ENCODE data around the gene TPCN2. TPM values are rescaled to one million over a fixed set of nuclear protein-coding genes. Genes with fewer than 3 reads are reported as not detected.

TPCN2 gene
- polyA plus RNA-seq, 3 donors: 29.3 to 52.8 (median 31.5) TPM

GRCh38 chr11:69087811-69088210 lies 39.1 kb downstream of the TPCN2 start:
- Mint-ChIP-seq H3K4me1 (peaks cover 5% of the 10 kb centered on the region), H3K4me3 (no peak overlapping the region), H3K9me3 (peaks cover 0 to 6% (median 0%) of the 10 kb centered on the region in 7 donors), H3K27ac (peak overlapping the region in 6 of 7 donors; percentile 40 to 80 (median 61)), H3K36me3 (peaks cover 77 to 94% of the 10 kb centered on the region in 2 donors), H3K27me3 (ENCODE audit: low read depth in 3 of 3) (peaks cover 0 to 1% (median 0%) of the 10 kb centered on the region in 3 donors)
- H3K27me3 ChIP-seq (ENCODE audit: control insufficient read depth in 2 of 2, insufficient read depth in 2 of 2, low read length in 2 of 2): no peaks in the 10 kb centered on the region
- no peak overlapping the region for H3K4me3 ChIP-seq (replicated peaks in 1 of 3; ENCODE audit: low read depth in 2 of 3, low read length in 3 of 3)
- no peak overlapping the region for H3K4me2 ChIP-seq (replicated peaks; ENCODE audit: extremely low read depth, low read length, poor library complexity, severe bottlenecking)
- no peak overlapping the region for H2AFZ ChIP-seq (ENCODE audit: insufficient read depth, low read depth, low read length, poor library complexity, severe bottlenecking)
- H3K36me3 ChIP-seq (replicated peaks in 1 of 2; ENCODE audit: control insufficient read depth in 1 of 2, insufficient read depth in 2 of 2, low read length in 2 of 2): peaks cover 84 to 94% of the 10 kb centered on the region in 2 donors
- H3K9me3 ChIP-seq (replicated peaks in 1 of 2; ENCODE audit: control insufficient read depth in 1 of 2, insufficient read depth in 1 of 2, low read length in 2 of 2): no peaks in the 10 kb centered on the region
- H3K4me1 ChIP-seq (ENCODE audit: control insufficient read depth in 1 of 2, insufficient read depth in 2 of 2, low read length in 2 of 2): no peaks in the 10 kb centered on the region
- DNase-seq: no peak
- no peak for TF ChIP-seq CTCF (IDR thresholded peaks at IDR 0.05)
- intact Hi-C loops (cut with micrococcal nuclease): loop anchor here (5.0 to 10.0 kb wide), 5 partner anchors 41 to 253 kb away; partner anchors contain the start of genes IGHMBP2 (in 2 of the 2), MRPL21 (in 2 of the 2) and TPCN2 (in 1 of the 2)
- H3K27ac ChIP-seq (ENCODE audit: low read depth in 1 of 2, low read length in 2 of 2): peak overlapping the region in 1 of 2 donors; percentile 59
- no peak overlapping the region for H3K9ac ChIP-seq (ENCODE audit: insufficient read depth, low read length, poor library complexity, severe bottlenecking)
- peaks cover 4% of the 10 kb centered on the region for H3K79me2 ChIP-seq (ENCODE audit: insufficient read depth, low read length)
- 96% methylated on average over 14 of the region's 14 CpGs for WGBS (ENCODE audit: insufficient coverage)
- peaks cover 63% of the 10 kb centered on the region for H4K20me1 ChIP-seq (ENCODE audit: insufficient read depth, low read length)

DNA sequence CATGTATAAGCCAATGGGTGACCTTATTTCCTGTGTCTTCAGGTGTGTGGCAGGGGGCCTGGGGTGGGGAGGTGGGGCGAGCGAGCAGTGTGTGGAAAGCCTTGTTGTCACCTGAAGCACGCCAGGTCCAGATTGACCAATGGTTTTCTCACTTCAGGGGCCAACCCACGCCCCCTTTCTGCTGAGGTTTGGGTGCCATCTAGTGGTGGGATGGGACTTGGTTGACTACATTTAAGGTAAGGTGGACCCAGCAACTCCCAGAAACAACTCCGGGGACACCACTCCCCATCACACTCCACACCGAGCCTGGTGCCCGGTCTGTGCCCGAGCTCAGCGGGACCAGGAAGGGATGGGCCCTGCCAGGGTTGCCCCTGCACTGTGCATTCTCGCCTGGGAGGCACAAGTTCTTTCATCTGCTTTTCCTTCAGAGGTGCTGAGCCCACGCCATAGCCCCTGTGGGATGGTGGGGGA lies 40.0 kb downstream of the TPCN2 start:
- Histone ChIP-seq H3K4me3 (replicated peaks in 1 of 3; ENCODE audit: low read depth in 2 of 3, low read length in 3 of 3) (no peak overlapping the region), H3K27me3 (ENCODE audit: control insufficient read depth in 2 of 2, insufficient read depth in 2 of 2, low read length in 2 of 2) (no peaks in the 10 kb centered on the region), H3K9me3 (replicated peaks in 1 of 2; ENCODE audit: control insufficient read depth in 1 of 2, insufficient read depth in 1 of 2, low read length in 2 of 2) (no peaks in the 10 kb centered on the region), H3K79me2 (ENCODE audit: insufficient read depth, low read length) (peaks cover 4% of the 10 kb centered on the region), H4K20me1 (ENCODE audit: insufficient read depth, low read length) (peaks cover 72% of the 10 kb centered on the region), H2AFZ (ENCODE audit: insufficient read depth, low read depth, low read length, poor library complexity, severe bottlenecking) (no peak overlapping the region), H3K9ac (ENCODE audit: insufficient read depth, low read length, poor library complexity, severe bottlenecking) (no peak overlapping the region), H3K36me3 (replicated peaks in 1 of 2; ENCODE audit: control insufficient read depth in 1 of 2, insufficient read depth in 2 of 2, low read length in 2 of 2) (peaks cover 80 to 92% of the 10 kb centered on the region in 2 donors), H3K27ac (ENCODE audit: low read depth in 1 of 2, low read length in 2 of 2) (peak overlapping the region in 1 of 2 donors; percentile 39), H3K4me2 (replicated peaks; ENCODE audit: extremely low read depth, low read length, poor library complexity, severe bottlenecking) (no peak overlapping the region), H3K4me1 (ENCODE audit: control insufficient read depth in 1 of 2, insufficient read depth in 2 of 2, low read length in 2 of 2) (no peaks in the 10 kb centered on the region)
- TF ChIP-seq CTCF (IDR thresholded peaks at IDR 0.05): peak; percentile 78
- H3K36me3 Mint-ChIP-seq: peaks cover 73 to 89% of the 10 kb centered on the region in 2 donors
- intact Hi-C loops (cut with micrococcal nuclease): loop anchor here (5.0 to 10.0 kb wide), 5 partner anchors 41 to 254 kb away; partner anchors contain the start of genes IGHMBP2 (in 2 of the 2), MRPL21 (in 2 of the 2) and TPCN2 (in 1 of the 2)
- H3K27me3 Mint-ChIP-seq (ENCODE audit: low read depth in 3 of 3): peaks cover 0 to 1% (median 0%) of the 10 kb centered on the region in 3 donors
- WGBS (ENCODE audit: insufficient coverage): 50% methylated on average over 2 of the region's 11 CpGs
- peaks cover 0 to 6% (median 0%) of the 10 kb centered on the region in 7 donors for H3K9me3 Mint-ChIP-seq
- peak; percentile 56 to 66 (median 63) for DNase-seq
- H3K4me1 Mint-ChIP-seq: peaks cover 5% of the 10 kb centered on the region
- H3K4me3 Mint-ChIP-seq: no peak overlapping the region
- peak overlapping the region; percentile 33 to 80 (median 57) for H3K27ac Mint-ChIP-seq
